Hematopoietic multipotent progenitor cell treated with erythropoietin and hydrocortisone succinate and interleukin-3 and kit ligand, for 8 days (in vitro differentiated cells): Measurements from ENCODE around the gene SLC6A3.
"Not testable (repeated sequence)": the region's sequence is repeated elsewhere in the genome, so short reads cannot be mapped to it uniquely, and the experiment has no call there.

Experiments used
- DNase-seq: peaks from one replicate; pipeline ENCODE4 v3.0.0-alpha.2; 2015

SLC6A3 gene

GRCh38 chr5:1477341-1477740 is 32.1 kb upstream of the SLC6A3 start:
- DNase-seq, result no peak

- no peak for DNase-seq
These were observed 31.7 kb upstream of the SLC6A3 start for GRCh38 chr5:1476967-1477310.

GRCh38 chr5:1476181-1476966 is 31.1 kb upstream of the SLC6A3 start:
- DNase-seq, result no peak

- DNase-seq, result not testable (repeated sequence)
These were observed 30.3 kb upstream of the SLC6A3 start for GRCh38 chr5:1475544-1475900.

GRCh38 chr5:1474866-1475543 is 29.8 kb upstream of the SLC6A3 start:
- DNase-seq, result no peak

- no peak for DNase-seq
These were observed 29.1 kb upstream of the SLC6A3 start for GRCh38 chr5:1474183-1474839.

- no peak for DNase-seq
These were observed 28.5 kb upstream of the SLC6A3 start for GRCh38 chr5:1473746-1474145.

- no peak for DNase-seq
These were observed 27.9 kb upstream of the SLC6A3 start for GRCh38 chr5:1472964-1473628.

- DNase-seq, result no peak
These were observed 27.0 kb upstream of the SLC6A3 start for GRCh38 chr5:1471997-1472963.

GRCh38 chr5:1471240-1471853 is 26.1 kb upstream of the SLC6A3 start:
- DNase-seq, result no peak

GRCh38 chr5:1470762-1471211 is 25.5 kb upstream of the SLC6A3 start:
- DNase-seq, result no peak

- DNase-seq, result no peak
These were observed 23.6 kb upstream of the SLC6A3 start for GRCh38 chr5:1468629-1469527.

- DNase-seq, result peak; percentile 39
These were observed 23.0 kb upstream of the SLC6A3 start for GRCh38 chr5:1468247-1468612.

GRCh38 chr5:1467341-1468246 is 22.4 kb upstream of the SLC6A3 start:
- no peak for DNase-seq

GRCh38 chr5:1466631-1467265 is 21.5 kb upstream of the SLC6A3 start:
- no peak for DNase-seq

GRCh38 chr5:1465966-1466471 is 20.8 kb upstream of the SLC6A3 start:
- DNase-seq, result no peak

GRCh38 chr5:1465117-1465516 is 19.9 kb upstream of the SLC6A3 start:
- no peak for DNase-seq

GRCh38 chr5:1464511-1464910 is 19.3 kb upstream of the SLC6A3 start:
- DNase-seq, result no peak

- no peak for DNase-seq
These were observed 18.8 kb upstream of the SLC6A3 start for GRCh38 chr5:1464096-1464446.
